Stimulated activated CD8-positive, alpha-beta memory T cell treated with anti-CD3 and anti-CD28 coated beads, Interleukin-2, amount 100 ng/mL, for 1 hour (primary cell): Measurements from ENCODE around the gene IMMP2L.

Source experiments
- DNase-seq, 2 donors: peaks; one replicate each; pipeline ENCODE4 v3.0.0-alpha.2; 2020; ENCODE audit warnings: low read depth in 2 of 2

Gene IMMP2L

GRCh38 chr7:111031916-111032315, 530.4 kb downstream of the IMMP2L start:
- DNase-seq, result no peak

GRCh38 chr7:111030336-111030735, 532.0 kb downstream of the IMMP2L start:
- DNase-seq, result no peak

GRCh38 chr7:111029574-111030251, 532.6 kb downstream of the IMMP2L start:
- no peak for DNase-seq

- no peak for DNase-seq
Observed at GRCh38 chr7:111029141-111029572, 533.1 kb downstream of the IMMP2L start.

- DNase-seq, result no peak
Observed at GRCh38 chr7:111027396-111027795, 534.9 kb downstream of the IMMP2L start.

GRCh38 chr7:111026806-111027205, 535.5 kb downstream of the IMMP2L start:
- no peak for DNase-seq

- no peak for DNase-seq
Observed at GRCh38 chr7:111026343-111026742, 535.9 kb downstream of the IMMP2L start.

- DNase-seq, result no peak
Observed at GRCh38 chr7:111025006-111025405, 537.3 kb downstream of the IMMP2L start.

GRCh38 chr7:111018960-111019736, 543.1 kb downstream of the IMMP2L start:
- DNase-seq, result no peak

- DNase-seq, result no peak
Observed at GRCh38 chr7:111018447-111018846, 543.8 kb downstream of the IMMP2L start.

GRCh38 chr7:111014079-111014478, 548.2 kb downstream of the IMMP2L start:
- no peak for DNase-seq

GRCh38 chr7:111012799-111013675, 549.3 kb downstream of the IMMP2L start:
- DNase-seq, result no peak

- no peak for DNase-seq
Observed at GRCh38 chr7:111012149-111012548, 550.1 kb downstream of the IMMP2L start.

GRCh38 chr7:111011520-111011919, 550.8 kb downstream of the IMMP2L start:
- no peak for DNase-seq

GRCh38 chr7:111010798-111011197, 551.5 kb downstream of the IMMP2L start:
- DNase-seq, result no peak

- DNase-seq, result no peak
Observed at GRCh38 chr7:111009526-111010040, 552.7 kb downstream of the IMMP2L start.

GRCh38 chr7:111006691-111007090, 555.6 kb downstream of the IMMP2L start:
- no peak for DNase-seq

- no peak for DNase-seq
Observed at GRCh38 chr7:111006040-111006439, 556.3 kb downstream of the IMMP2L start.

- no peak for DNase-seq
Observed at GRCh38 chr7:111005445-111005844, 556.8 kb downstream of the IMMP2L start.

GRCh38 chr7:111004310-111004901, 557.9 kb downstream of the IMMP2L start:
- DNase-seq, result no peak

GRCh38 chr7:111003883-111004282, 558.4 kb downstream of the IMMP2L start:
- DNase-seq, result no peak
